Occipital lobe (tissue), 2 donors: Measurements from ENCODE around the gene CIITA. TPM values are rescaled to one million over a fixed set of nuclear protein-coding genes. Genes with fewer than 3 reads are reported as not detected.
A peak's percentile ranks its signal among the peaks of the same experiment; 100 is the strongest.

ENCODE experiments used
- DNase-seq: peaks from one replicate; lab custom pipeline; 2025; lab: John Stamatoyannopoulos, UW
- total RNA-seq: library from RNA; depleted of rRNA; stranded (reverse); fragments of >200 nt; gene quantifications from one replicate; pipeline ENCODE4 v1.2.3, GENCODE V29; 2014

The CIITA gene
- total RNA-seq, 1 donor from 2014 or later: 0.47 TPM

DNA sequence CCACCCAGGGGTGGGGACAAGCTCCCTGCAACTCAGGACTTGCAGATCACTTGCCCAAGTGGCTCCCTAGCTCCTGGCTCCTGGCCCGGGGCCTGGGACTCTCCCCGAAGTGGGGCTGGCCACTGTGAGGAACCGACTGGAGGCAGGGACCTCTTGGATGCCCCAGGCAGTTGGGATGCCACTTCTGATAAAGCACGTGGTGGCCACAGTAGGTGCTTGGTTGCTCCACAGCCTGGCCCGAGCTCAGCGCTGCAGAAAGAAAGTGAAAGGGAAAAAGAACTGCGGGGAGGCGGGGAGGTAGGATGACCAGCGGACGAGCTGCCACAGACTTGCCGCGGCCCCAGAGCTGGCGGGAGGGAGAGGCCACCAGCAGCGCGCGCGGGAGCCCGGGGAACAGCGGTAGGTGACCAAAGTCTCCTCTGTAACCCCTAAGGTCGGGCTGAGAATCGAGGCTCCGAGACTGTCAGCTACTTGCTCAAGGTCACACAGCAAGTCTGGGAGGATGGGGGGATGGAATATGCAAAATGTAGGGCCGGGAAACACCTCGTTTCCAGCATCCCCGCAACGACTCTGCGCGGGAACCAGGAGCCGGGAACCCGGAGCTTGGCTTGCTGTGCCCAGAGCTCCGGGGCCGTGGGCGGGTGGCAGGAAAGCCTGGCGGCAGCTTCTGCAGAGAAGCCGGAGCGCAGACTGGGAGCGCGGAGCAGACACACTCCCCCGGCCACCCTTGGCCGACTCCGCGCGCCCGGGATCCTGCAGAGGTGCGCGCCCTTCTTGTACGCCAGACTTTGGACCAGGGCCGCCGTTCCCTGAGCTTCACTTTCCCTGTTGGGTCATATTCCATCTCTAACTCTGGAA lies 1.9 kb downstream of the CIITA start:
- peak; percentile 38 for DNase-seq

DNA sequence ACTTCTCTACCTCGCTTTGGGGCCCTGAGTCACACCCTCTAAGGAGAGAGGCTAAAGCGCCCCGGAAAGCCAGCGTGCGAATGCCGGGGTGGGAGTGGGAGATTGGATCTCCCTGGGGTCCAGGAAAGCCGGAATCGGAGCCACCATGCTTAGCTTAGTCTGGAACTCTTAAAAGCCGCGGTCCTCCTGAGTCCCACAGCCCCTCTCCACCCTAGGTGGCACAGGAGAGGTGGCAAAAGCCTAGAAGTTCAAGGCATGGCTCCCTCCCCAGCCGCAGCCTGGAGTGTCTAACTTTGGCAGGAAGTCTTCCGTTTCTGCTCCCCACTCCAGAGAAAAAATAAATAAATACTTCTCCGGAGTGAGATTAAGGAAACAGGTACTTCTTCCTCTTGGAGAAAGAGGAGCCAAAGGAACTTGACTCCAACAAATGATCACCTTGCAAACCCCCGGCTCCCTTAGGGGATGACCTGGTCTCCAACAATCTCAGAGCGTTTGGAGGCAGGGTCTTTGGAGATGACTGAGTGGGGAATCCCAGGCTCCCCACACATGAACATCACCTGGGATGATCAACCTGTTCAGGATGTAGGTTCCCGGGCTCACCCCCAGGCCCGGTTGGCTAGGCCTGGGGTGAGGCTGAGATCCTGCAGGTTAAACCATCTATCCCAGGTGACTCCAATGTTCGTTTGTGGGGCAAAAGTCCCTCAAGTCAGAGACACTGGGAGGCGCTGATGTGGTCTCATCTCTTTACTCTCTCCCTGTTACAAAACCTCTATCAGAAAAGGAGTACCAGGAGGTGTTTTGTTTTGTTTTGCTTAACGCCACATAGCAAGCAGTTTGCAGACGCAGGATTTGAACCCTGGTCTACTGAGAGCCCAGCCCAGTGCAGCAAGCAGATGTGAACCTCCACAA lies 2.9 kb downstream of the CIITA start:
- no peak for DNase-seq

DNA sequence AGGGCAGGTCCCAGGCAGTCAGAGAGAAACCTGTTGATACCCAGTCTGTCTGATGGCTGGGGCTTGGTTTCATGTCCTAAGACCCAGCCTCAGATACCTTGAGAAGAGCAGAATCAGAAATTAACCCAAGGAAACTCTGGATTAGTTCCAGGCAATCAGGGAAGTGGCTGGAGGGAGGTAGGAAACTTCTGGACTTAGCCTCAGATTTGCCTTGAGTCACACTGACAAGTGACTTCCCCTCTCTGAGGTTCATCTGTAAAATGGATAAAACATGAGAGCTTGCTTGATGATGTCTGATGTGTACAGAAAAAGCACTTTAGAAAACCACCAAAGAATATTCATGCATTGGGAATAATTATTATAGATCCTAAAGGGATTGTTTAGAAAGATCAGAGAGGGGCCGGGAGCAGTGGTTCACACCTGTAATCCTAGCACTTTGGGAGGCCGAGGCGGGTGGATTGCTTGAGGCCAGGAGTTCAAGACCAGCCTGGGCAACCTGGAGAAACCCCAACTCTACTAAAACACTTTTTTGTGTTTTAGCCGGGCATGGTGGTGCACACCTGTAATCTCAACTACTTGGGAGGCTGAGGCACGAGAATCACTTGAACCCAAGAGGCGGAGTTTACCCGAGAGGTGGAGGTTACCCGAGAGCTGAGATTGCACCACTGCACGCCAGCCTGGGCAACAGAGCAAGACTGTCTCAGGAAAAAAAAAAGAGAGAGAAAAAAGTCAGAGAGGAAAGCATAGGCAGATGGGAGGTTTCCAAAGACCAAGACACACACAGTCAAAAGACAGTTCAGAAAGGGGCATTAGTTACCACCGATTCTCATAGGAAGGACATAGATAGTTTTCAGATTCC lies 3.8 kb downstream of the CIITA start:
- no peak for DNase-seq

DNA sequence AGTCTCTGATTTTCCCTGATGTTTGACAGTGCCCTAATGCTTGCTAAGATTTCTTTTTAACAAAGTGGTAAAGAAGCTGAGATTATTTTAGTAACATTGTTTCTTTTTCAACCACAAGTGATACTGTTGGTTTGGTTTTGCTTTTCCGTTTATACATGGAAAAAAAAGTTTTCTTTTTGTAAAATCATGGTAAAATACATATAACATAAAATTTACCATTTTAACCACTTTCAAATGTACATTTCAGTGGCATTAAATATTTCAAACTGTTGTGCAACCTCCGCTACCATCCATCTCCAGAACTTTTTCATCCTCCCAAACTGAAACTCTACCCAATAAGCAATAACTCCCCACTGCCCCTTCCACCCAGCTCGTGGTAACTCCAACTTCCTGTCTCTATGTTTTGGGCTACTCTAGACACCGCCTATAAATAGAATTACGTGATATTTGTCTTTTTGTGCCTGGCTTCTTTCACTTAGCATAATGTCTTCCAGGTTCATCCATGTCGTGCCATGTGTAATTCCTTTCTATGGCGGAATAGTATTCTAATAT lies 4.6 kb downstream of the CIITA start:
- DNase-seq: no peak

DNA sequence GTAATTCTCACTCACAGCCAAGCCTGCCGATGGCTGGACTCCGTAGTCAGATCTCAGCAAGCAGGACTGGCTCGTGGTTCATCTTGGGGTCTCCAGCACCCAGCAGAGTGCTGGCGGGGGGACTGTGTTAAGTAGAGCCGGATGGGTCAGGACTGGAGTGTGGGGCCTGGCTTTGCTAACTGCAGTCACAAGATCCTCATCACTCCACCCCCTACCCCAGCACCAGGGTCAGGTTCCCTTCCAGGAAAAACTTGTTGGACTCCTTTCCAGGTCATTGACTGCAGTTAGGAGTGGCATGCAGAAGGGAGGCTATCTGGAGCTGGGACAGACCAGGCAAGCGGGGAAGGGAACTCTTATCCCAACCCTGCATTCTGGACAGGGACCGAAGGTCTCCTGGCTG lies 6.0 kb downstream of the CIITA start:
- no peak for DNase-seq

DNA sequence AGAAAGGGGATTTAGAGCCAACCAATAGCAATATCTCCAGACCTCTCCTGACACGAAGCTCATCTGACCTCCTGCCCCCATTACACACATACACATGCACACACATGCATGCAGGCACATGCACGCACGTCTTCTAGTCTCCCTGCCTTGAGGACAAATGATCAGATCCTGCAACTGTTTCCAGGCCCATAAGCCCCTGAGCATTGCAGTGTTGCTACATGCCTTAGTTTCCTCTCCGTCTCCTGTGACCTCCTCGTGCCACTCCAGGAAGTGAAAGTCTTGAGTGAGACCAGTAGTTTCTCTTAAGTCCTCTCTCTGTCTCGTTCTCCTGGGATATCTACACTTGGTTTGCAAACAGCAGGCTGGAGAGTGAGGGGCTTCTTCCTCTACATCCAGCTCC lies 8.2 kb downstream of the CIITA start:
- no peak for DNase-seq

DNA sequence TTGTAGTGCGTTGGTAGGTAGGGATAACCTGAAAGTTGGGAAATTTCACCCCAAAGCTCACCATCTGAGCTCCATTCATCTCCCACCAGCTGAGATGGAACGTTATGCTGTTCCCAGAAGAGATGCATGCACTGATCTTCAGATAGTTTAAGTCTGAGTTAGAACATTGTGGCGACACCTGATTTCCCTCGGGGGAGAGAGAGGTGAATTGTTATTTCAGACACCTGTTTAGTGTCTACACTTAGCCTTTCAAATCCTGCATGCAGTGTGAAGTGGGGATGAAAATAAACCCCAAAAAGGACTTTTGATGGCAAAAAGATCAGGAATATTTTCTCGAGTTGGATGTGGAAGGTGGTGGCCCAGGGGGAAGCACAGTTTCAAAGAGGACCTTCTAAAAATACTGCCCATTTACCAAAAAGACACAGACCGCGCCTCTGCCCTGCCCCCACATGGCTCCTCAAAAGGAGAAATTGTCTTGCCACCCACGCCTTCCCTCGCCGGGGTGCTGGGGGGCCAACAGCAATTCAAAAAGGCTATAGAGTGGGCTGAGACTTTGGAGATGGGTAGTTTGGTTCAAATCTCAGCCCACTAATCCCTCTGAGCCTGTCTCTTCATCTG lies 11.4 kb downstream of the CIITA start:
- DNase-seq: no peak

DNA sequence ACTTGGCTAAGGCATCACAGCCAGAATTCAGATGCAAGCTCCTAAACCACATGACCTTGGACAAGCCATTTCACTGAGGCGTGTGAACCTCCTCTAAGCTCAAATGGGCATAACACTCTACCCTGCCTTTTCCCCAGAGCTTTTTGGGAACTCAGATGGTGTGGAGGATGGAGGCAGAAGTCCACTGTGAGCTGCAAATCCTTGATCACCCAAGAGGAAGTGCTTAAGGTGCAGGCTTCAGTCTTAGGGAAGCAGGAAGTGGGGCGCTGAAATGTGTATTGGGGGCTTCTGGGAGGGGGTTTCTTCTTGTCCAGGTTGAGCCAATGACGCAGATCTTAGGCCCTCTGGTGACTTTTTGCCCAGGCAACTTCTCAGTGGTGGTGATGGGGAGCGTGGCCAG lies 12.9 kb downstream of the CIITA start:
- no peak for DNase-seq

DNA sequence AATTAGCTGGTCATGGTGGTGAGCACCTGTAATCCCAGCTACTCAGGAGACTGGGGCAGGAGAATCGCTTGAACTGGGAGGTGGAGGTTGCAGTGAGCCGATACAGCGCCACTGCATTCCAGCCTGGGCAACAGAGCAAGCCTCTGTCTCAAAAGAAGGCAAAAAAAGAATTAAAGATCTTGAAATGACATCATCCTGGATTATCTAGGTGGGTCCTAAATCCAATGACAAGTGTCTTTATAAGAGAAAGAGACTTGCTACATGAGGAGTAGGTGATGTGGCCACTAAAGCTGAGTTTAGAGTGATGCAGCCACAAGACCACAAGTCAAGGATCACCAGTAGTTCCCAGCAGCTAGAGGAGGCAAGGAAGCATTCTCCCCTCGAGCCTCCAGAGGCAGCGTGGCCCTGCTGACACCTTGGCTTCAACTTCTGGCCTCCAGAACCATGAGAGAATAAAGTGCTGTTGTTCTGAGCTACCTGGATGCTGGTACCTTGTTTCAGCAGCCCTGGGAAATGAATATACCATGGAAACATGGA lies 15.8 kb downstream of the CIITA start:
- no peak for DNase-seq

DNA sequence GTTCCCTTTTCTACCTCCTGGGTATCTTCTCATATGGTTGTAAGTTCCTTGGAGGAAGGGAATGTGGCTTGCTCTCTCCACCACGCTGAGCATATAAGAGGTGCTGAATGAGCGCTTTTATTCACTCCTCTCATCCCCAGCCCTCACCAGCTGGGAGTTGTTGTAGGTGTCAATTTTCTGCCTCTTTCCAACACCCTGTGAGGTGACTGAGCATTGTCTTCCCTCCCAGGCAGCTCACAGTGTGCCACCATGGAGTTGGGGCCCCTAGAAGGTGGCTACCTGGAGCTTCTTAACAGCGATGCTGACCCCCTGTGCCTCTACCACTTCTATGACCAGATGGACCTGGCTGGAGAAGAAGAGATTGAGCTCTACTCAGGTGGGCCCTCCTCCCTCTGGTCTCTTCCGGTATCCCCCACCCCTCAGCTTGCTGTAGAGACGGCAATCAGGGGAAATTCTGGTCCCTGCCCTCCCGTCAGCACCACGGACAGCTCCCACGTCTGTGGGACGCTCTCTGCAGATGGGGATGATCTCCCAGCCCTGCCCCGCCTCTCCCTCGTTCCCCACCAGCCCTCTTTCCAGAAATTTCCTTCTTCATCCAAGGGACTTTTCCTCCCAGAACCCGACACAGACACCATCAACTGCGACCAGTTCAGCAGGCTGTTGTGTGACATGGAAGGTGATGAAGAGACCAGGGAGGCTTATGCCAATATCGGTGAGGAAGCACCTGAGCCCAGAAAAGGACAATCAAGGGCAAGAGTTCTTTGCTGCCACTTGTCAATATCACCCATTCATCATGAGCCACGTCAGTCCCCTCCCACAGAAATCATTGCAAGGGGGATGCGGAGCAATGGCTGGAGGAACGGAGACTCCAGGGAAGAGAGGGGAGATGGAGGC lies 18.3 kb downstream of the CIITA start:
- no peak for DNase-seq

DNA sequence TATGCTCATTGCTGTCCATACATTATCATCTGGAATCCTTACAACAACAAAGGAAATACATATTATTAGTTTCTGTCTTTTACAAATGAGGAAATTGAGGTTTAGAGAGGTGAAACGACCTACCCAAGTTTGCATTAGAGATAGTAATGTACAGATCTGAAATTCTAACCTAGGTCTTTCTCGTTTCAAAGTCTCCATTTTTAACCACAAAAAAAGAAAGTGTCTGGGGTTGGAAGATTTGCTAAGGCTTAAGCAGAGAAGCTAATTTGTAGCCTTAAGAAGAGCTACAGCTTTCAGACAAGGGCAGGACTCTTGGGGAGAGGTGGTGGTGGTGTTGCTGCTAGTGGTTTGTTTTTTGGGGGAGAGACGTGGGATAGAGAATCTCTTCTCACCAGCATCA lies 19.2 kb downstream of the CIITA start:
- DNase-seq: no peak

DNA sequence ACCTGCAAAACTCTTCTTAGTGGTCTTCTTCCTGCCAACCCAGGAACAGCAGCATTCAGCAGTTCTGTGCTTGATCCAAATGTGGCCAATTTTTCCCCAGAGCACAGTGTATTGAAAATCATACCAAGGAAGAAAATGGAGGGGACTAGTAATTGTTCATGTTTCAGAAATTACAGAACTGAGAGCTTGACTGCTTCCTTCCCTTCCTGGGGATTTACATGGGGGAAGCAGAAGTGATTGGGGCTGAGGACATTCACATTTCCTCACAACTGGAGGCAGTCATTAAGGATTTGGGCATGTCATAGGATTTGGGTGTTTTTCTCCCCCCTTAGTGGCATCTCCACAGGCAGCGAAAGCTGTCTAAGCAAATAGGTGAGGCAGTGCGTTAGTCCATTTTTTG lies 19.7 kb downstream of the CIITA start:
- DNase-seq: no peak

DNA sequence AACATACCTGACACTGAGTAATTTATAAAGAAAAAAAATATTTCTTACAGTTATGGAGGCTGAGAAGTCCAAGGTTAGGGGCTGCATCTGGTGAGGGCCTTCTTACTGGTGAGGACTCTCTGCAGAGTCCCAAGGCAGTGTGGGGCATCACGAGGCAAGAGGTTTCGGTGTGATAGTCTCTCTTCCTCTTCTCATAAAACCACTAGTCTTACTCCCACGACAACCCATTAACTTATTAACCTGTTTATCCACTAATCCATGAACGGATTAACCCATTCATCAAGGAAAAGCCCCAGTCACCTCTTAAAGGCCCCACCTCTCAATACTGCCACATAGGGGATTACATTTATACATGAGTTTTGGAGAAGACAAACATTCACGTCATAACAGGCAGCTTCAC lies 20.1 kb downstream of the CIITA start:
- no peak for DNase-seq

DNA sequence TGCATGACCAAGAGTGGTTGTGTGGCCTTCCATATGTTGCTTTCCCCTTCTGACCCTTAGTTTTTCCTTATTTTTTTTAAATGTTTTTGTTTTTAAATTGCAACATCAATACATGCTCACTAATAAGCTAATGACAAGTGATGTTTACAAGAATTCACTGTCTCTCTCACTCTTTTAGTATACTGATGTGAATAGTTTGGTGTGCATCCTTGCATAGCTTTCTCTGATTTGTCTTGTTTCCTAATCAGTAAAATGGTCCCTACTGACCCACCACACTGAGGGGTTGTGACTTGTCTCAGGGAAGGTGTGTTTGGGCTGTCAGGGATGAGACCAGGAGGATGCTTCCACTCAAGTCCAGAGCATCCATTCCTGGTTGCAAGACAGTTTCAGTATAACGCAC lies 26.0 kb downstream of the CIITA start:
- no peak for DNase-seq

DNA sequence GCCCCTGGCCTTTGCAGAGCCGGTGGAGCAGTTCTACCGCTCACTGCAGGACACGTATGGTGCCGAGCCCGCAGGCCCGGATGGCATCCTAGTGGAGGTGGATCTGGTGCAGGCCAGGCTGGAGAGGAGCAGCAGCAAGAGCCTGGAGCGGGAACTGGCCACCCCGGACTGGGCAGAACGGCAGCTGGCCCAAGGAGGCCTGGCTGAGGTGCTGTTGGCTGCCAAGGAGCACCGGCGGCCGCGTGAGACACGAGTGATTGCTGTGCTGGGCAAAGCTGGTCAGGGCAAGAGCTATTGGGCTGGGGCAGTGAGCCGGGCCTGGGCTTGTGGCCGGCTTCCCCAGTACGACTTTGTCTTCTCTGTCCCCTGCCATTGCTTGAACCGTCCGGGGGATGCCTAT lies 29.5 kb downstream of the CIITA start:
- DNase-seq: no peak

DNA sequence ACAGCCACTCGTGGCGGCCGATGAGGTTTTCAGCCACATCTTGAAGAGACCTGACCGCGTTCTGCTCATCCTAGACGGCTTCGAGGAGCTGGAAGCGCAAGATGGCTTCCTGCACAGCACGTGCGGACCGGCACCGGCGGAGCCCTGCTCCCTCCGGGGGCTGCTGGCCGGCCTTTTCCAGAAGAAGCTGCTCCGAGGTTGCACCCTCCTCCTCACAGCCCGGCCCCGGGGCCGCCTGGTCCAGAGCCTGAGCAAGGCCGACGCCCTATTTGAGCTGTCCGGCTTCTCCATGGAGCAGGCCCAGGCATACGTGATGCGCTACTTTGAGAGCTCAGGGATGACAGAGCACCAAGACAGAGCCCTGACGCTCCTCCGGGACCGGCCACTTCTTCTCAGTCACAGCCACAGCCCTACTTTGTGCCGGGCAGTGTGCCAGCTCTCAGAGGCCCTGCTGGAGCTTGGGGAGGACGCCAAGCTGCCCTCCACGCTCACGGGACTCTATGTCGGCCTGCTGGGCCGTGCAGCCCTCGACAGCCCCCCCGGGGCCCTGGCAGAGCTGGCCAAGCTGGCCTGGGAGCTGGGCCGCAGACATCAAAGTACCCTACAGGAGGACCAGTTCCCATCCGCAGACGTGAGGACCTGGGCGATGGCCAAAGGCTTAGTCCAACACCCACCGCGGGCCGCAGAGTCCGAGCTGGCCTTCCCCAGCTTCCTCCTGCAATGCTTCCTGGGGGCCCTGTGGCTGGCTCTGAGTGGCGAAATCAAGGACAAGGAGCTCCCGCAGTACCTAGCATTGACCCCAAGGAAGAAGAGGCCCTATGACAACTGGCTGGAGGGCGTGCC lies 30.1 kb downstream of the CIITA start:
- DNase-seq: no peak

DNA sequence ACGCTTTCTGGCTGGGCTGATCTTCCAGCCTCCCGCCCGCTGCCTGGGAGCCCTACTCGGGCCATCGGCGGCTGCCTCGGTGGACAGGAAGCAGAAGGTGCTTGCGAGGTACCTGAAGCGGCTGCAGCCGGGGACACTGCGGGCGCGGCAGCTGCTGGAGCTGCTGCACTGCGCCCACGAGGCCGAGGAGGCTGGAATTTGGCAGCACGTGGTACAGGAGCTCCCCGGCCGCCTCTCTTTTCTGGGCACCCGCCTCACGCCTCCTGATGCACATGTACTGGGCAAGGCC lies 30.7 kb downstream of the CIITA start:
- DNase-seq: no peak

DNA sequence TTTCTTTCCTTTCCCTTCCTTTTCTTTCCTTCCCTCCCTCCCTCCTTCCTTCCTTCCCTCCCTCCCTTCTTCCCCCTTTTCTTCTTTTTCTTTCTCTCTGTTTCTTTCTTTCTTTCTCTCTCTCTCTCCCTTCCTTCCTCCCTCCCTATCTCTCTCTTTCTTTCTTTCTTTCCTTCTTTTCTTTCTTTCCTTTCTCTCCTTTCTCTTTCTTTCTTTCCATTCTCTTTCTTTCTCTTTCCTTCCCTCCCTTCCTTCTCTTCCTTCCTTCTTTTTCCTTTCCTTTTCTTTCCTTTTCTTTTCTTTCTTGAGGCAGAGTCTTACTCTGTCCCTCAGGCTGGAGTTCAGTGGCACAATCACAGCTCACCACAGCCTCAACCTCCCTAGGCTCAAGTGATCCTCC lies 34.3 kb downstream of the CIITA start:
- DNase-seq: no peak

DNA sequence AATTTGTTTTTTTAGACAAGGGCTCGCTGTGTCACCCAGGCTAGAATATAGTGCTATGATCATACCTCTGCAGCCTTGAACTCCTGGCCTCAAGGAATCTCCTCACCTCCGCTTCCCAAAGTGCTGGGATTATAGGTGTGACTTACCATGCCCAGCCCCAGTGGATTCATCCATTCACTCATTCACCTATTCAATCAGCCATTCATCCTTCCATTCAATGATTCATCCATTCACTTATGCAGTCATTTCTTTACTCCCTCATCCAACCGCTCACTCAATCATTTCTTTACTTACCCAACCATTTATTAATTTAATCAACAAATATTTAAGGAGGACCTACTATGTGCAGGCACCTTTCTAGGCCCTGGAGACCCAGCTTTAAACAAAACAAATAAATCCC lies 39.5 kb downstream of the CIITA start:
- DNase-seq: no peak
